Measurements from ENCODE around the gene IL7R. TPM values are rescaled to one million over a fixed set of nuclear protein-coding genes. Genes with fewer than 3 reads are reported as not detected.
"Not testable (repeated sequence)": the region's sequence is repeated elsewhere in the genome, so short reads cannot be mapped to it uniquely, and the experiment has no call there.

IL7R gene
- total and polyA plus RNA-seq, 5 donors = 0.34 to 3.6 (median 1.8) TPM

GRCh38 chr5:35892799-35893198, 36.1 kb downstream of the IL7R start:
- DNase-seq = peak in 1 of 3 donors; percentile 38
- intact Hi-C loops (cut with DNase I); H3K27me3 ChIP-seq (ENCODE audit: control insufficient read depth, insufficient read depth); H3K9me3 ChIP-seq (ENCODE audit: control insufficient read depth, low read length); H3K27ac ChIP-seq (ENCODE audit: low read length); H3K4me3 ChIP-seq (ENCODE audit: low read length); H3K4me1 ChIP-seq (ENCODE audit: control insufficient read depth, insufficient read depth, low read length); ATAC-seq: not testable (repeated sequence)
- 94% methylated on average over 22 of the region's 23 CpGs for WGBS

GRCh38 chr5:35894131-35894530, 37.4 kb downstream of the IL7R start:
- H3K27me3 ChIP-seq (ENCODE audit: control insufficient read depth, insufficient read depth) = no peaks in the 10 kb centered on the region
- no peak overlapping the region for H3K4me3 ChIP-seq (ENCODE audit: low read length)
- 80% methylated on average over 5 of the region's 5 CpGs for WGBS
- H3K9me3 ChIP-seq (ENCODE audit: control insufficient read depth, low read length) = peaks cover 2% of the 10 kb centered on the region
- H3K4me1 ChIP-seq (ENCODE audit: control insufficient read depth, insufficient read depth, low read length) = no peaks in the 10 kb centered on the region
- H3K27ac ChIP-seq (ENCODE audit: low read length) = no peak overlapping the region
- intact Hi-C loops (cut with DNase I) = no loop called here
- ATAC-seq = no peak
- no peak for DNase-seq

DNA sequence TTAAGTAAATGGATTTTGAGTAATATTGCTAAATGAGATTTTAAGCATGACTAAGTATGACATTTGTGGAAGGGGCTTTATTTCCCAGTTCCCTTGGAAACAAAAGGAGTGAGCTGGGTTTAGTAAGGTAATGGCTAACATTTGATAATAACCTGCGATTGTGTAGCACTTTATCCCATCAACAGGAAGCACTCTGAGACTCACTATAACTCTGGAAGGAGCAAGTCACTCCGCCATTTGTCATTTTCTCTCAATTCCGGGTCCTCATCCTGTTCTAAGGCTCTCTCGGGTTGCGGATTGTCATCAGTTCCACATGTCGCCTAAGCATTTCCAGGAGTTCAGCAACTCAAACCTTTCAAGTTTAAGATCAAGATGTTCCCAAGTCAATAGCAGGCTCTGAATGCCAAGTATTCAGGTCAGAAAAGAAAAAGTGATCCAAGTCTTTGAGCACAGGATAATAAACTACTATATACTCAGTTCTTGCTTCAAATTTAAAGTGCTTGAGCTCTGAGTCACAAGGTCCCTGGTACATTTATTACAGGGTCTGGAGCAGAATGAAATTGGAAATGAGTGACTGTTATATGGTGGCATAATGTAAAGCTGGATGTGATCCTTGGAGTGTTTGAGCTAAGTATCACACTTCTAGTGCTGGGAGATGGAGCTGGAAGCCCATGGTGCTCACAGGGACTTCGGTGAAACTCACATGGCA, 42.4 kb downstream of the IL7R start:
- ATAC-seq (no peak), DNase-seq (no peak)
- no peak overlapping the region for H3K27ac ChIP-seq (ENCODE audit: low read length)
- H3K4me1 ChIP-seq (ENCODE audit: control insufficient read depth, insufficient read depth, low read length) = no peaks in the 10 kb centered on the region
- no peak overlapping the region for H3K4me3 ChIP-seq (ENCODE audit: low read length)
- WGBS = 75% methylated on average over 7 of the region's 7 CpGs
- H3K9me3 ChIP-seq (ENCODE audit: control insufficient read depth, low read length) = peaks cover 2% of the 10 kb centered on the region
- H3K27me3 ChIP-seq (ENCODE audit: control insufficient read depth, insufficient read depth) = no peaks in the 10 kb centered on the region
- intact Hi-C loops (cut with DNase I) = no loop called here

DNA sequence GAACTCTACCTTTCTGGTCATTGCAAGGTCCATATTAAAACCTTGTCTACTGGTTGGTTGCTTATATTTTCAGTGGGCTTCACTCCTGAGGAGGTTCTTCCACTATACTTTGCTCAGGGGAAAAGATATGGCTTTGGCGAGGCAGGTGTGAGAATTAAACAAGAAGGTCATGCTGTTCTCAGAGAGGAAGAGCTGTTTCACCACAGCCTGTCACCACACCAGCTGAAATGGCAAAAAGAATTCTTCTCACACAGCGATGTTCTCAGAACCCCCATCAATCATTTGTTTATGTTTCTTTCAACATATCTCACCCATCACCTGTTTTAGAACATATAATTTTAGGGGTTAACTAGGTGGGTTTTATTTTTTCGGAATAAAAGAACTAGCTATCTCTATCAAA, 43.1 kb downstream of the IL7R start:
- WGBS = 40% methylated on average over 3 of the region's 3 CpGs
- intact Hi-C loops (cut with DNase I) = no loop called here
- no peak for DNase-seq
- no peak for ATAC-seq
- no peaks in the 10 kb centered on the region for H3K27me3 ChIP-seq (ENCODE audit: control insufficient read depth, insufficient read depth)
- no peak overlapping the region for H3K4me3 ChIP-seq (ENCODE audit: low read length)
- H3K4me1 ChIP-seq (ENCODE audit: control insufficient read depth, insufficient read depth, low read length) = no peaks in the 10 kb centered on the region
- H3K9me3 ChIP-seq (ENCODE audit: control insufficient read depth, low read length) = peaks cover 8% of the 10 kb centered on the region
- H3K27ac ChIP-seq (ENCODE audit: low read length) = no peak overlapping the region

DNA sequence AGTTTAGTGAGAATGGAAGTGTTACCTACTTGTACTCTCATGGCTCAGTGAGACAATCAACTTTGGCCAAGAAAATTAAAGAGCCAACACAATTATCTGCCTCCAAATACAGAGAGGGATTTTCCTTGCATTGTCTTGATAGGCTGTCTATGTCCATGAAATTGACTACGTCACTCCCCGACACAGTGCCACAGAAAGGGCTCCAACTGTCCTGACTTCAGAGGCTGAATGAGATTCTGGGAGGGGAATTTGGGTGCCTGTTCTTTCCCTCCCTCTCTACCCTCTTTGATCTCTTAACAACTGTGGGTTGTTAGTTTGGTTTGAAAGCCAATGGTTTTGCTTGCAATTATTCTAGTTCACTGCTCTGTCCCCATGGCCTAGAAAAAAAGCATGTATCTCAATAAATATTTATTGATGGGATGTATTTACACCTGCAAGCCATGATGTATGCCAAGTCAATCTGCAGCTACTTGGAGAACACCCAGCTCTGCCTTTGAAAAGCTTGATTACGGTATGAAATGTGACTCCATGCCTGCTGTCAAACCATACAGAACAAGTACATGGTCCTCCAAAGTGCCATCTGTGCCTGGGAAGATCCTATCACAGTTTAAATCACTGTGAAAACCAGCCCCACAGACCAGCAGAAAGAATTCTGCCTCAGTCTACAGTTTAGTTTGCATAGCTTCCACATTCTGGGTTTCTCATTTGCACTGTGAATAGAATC, 44.4 kb downstream of the IL7R start:
- peaks cover 8% of the 10 kb centered on the region for H3K9me3 ChIP-seq (ENCODE audit: control insufficient read depth, low read length)
- intact Hi-C loops (cut with DNase I) = no loop called here
- ATAC-seq (no peak), DNase-seq (no peak)
- H3K4me1 ChIP-seq (ENCODE audit: control insufficient read depth, insufficient read depth, low read length) = no peaks in the 10 kb centered on the region
- no peaks in the 10 kb centered on the region for H3K27me3 ChIP-seq (ENCODE audit: control insufficient read depth, insufficient read depth)
- 85% methylated on average over 3 of the region's 3 CpGs for WGBS
- H3K27ac ChIP-seq (ENCODE audit: low read length) = no peak overlapping the region
- H3K4me3 ChIP-seq (ENCODE audit: low read length) = no peak overlapping the region

DNA sequence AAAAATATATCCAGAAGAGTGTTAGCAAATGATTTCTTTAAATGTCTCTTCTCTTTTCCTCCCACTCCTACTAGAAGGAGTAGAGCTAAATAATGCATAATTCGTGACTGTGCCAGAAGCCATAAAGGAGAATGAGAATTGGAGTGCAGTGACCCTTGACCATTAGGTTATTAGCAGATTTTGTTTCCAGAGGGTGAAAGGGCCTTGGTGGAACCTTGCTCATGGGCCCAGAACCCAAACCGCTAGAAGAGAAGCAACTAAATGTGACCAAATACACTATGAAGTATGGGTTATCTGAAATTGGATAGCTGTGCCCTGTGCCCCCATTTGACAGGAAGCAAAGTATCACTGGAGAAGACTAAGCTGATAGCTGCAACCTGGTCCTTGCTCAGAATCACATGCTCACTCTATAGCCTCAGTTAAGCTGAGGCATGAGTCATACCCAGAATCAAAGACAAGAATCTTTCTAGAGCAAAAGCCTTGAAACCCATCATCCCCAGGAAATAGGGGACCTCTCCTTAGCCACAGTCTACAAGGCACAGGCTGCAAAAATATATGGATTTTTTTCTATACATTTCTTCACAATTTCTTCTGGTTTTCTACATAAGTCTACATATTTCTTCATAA, 45.5 kb downstream of the IL7R start:
- DNase-seq (no peak), ATAC-seq (no peak)
- H3K9me3 ChIP-seq (ENCODE audit: control insufficient read depth, low read length) = peaks cover 6% of the 10 kb centered on the region
- WGBS = 80% methylated on average over 2 of the region's 2 CpGs
- no peak overlapping the region for H3K4me3 ChIP-seq (ENCODE audit: low read length)
- H3K4me1 ChIP-seq (ENCODE audit: control insufficient read depth, insufficient read depth, low read length) = no peaks in the 10 kb centered on the region
- H3K27me3 ChIP-seq (ENCODE audit: control insufficient read depth, insufficient read depth) = no peaks in the 10 kb centered on the region
- H3K27ac ChIP-seq (ENCODE audit: low read length) = no peak overlapping the region
- intact Hi-C loops (cut with DNase I) = no loop called here

- no peaks in the 10 kb centered on the region for H3K4me1 ChIP-seq (ENCODE audit: control insufficient read depth, insufficient read depth, low read length)
- H3K9me3 ChIP-seq (ENCODE audit: control insufficient read depth, low read length) = peaks cover 6% of the 10 kb centered on the region
- 92% methylated on average over 6 of the region's 6 CpGs for WGBS
- no peak for ATAC-seq
- no peaks in the 10 kb centered on the region for H3K27me3 ChIP-seq (ENCODE audit: control insufficient read depth, insufficient read depth)
- intact Hi-C loops (cut with DNase I) = no loop called here
- no peak for DNase-seq
- no peak overlapping the region for H3K4me3 ChIP-seq (ENCODE audit: low read length)
- no peak overlapping the region for H3K27ac ChIP-seq (ENCODE audit: low read length)
Observed at GRCh38 chr5:35903631-35904203, 47.0 kb downstream of the IL7R start.

DNA sequence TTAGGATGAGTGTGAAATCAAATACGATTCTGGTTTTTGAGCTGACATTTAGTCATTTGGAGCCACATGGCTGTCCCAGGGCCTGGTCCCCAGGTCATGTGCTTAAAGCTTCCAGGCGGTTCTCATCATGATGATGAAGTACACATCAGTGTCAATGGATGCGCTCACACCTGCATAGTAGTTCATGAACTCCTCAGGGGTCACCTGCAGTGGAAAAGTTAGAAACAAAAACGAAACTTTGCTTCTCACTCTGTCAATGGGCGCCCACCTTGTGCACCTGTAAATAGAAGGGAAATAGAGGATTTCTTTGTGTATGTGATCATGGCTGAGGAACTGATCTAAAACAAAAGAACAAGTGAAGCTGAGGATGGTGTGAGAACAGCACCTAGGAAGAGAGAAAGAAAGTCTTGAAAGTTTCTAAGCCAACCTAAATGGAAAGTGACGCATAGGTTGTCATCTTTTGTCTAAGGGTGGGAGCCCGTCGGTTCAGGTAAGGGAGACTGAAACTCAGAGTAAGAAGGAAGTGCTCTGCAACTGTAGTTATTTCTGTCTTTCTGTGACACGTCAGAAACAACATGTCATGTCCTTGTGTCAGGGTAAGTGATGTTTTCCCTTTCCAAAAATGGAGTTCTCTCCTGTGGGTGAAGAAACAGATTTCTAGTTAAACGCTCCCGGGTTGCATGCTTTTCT, 47.9 kb downstream of the IL7R start:
- H3K27ac ChIP-seq (ENCODE audit: low read length) = no peak overlapping the region
- no peak overlapping the region for H3K4me3 ChIP-seq (ENCODE audit: low read length)
- H3K4me1 ChIP-seq (ENCODE audit: control insufficient read depth, insufficient read depth, low read length) = no peaks in the 10 kb centered on the region
- intact Hi-C loops (cut with DNase I) = no loop called here
- H3K27me3 ChIP-seq (ENCODE audit: control insufficient read depth, insufficient read depth) = no peaks in the 10 kb centered on the region
- H3K9me3 ChIP-seq (ENCODE audit: control insufficient read depth, low read length) = peaks cover 6% of the 10 kb centered on the region
- ATAC-seq (no peak), DNase-seq (no peak)
- WGBS = 74% methylated on average over 11 of the region's 11 CpGs

DNA sequence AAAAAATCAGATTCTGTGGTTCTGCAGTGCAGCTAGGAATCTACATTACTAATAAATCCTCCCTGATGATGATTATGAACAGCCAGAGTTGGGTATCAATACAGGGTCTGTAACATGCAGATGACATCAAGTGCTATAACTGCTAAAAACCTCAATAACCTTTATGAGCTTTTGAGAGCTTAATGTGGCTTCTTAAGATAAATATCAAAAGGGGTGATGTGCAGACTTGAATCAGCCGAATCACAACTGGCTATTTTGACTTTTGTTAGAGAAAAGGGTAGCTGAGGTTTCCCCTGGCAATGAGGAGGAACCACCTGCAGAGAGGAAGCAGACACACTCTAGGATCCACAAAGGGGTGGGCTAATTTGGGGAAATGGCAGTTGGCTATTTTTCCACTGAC, 51.5 kb downstream of the IL7R start:
- ATAC-seq (no peak), DNase-seq (no peak)
- Histone ChIP-seq H3K27me3 (ENCODE audit: control insufficient read depth, insufficient read depth) (no peaks in the 10 kb centered on the region), H3K4me3 (ENCODE audit: low read length) (no peak overlapping the region), H3K4me1 (ENCODE audit: control insufficient read depth, insufficient read depth, low read length) (no peaks in the 10 kb centered on the region), H3K9me3 (ENCODE audit: control insufficient read depth, low read length) (peaks cover 6% of the 10 kb centered on the region), H3K27ac (ENCODE audit: low read length) (no peak overlapping the region)
- WGBS = 37% methylated on average over 1 of the region's 1 CpG
- intact Hi-C loops (cut with DNase I) = no loop called here

GRCh38 chr5:35908814-35909213, 52.1 kb downstream of the IL7R start:
- H3K9me3 ChIP-seq (ENCODE audit: control insufficient read depth, low read length) = peaks cover 6% of the 10 kb centered on the region
- H3K4me3 ChIP-seq (ENCODE audit: low read length) = no peak overlapping the region
- no peaks in the 10 kb centered on the region for H3K27me3 ChIP-seq (ENCODE audit: control insufficient read depth, insufficient read depth)
- ATAC-seq = no peak
- no peaks in the 10 kb centered on the region for H3K4me1 ChIP-seq (ENCODE audit: control insufficient read depth, insufficient read depth, low read length)
- intact Hi-C loops (cut with DNase I) = no loop called here
- no peak overlapping the region for H3K27ac ChIP-seq (ENCODE audit: low read length)
- no peak for DNase-seq

DNA sequence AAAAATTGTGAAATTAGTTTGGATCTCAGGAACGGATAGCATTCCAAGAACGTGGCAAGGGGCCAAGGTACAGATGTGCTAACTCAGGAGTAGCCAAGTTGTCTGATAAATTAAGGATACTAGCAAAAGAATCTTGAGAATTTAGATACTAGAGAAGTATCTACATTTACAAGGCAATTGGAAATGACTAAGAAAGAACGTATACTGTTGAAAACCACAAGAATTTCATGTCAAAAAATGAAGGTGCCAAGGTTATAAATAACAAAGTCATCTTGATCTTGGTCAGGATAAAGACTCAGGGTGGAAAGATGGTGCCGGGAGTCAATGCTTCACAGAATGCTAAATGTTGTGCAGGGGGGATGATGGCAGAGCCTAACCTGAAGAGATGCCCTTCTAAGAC, 62.5 kb downstream of the IL7R start:
- Histone ChIP-seq H3K9me3 (ENCODE audit: control insufficient read depth, low read length) (peaks cover 2% of the 10 kb centered on the region), H3K4me1 (ENCODE audit: control insufficient read depth, insufficient read depth, low read length) (no peaks in the 10 kb centered on the region), H3K27ac (ENCODE audit: low read length) (no peak overlapping the region), H3K27me3 (ENCODE audit: control insufficient read depth, insufficient read depth) (no peaks in the 10 kb centered on the region), H3K4me3 (ENCODE audit: low read length) (no peak overlapping the region)
- intact Hi-C loops (cut with DNase I) = no loop called here
- no peak for ATAC-seq
- DNase-seq = no peak
- 41% methylated on average over 4 of the region's 4 CpGs for WGBS

Data from right cardiac atrium (tissue), 5 donors.